Measurements from ENCODE around the gene CCNDBP1. TPM values are rescaled to one million over a fixed set of nuclear protein-coding genes. Genes with fewer than 3 reads are reported as not detected.
A peak's percentile ranks its signal among the peaks of the same experiment; 100 is the strongest.
"Not testable (repeated sequence)": the region's sequence is repeated elsewhere in the genome, so short reads cannot be mapped to it uniquely, and the experiment has no call there.

CCNDBP1 gene
- total and polyA plus RNA-seq, 11 donors = 29.3 to 70.1 (median 59.0) TPM

GRCh38 chr15:43196760-43197548, 11.8 kb downstream of the CCNDBP1 start:
- peak overlapping the region in 3 of 12 donors; percentile 28 to 44 (median 43) for H3K27ac ChIP-seq
- DNase-seq (no peak), ATAC-seq (peak; percentile 41 to 61 (median 57))
- H3K9me3 ChIP-seq = peaks cover 0 to 10% (median 0%) of the 10 kb centered on the region in 12 donors
- no peak for TF ChIP-seq POLR2A (IDR thresholded peaks at IDR 0.05)
- no peak for TF ChIP-seq CTCF (IDR thresholded peaks at IDR 0.05)
- WGBS, 4 donors = 59 to 72% (median 65%) methylated on average over 10 of the region's 10 CpGs
- H3K27me3 ChIP-seq = no peaks in the 10 kb centered on the region
- H3K36me3 ChIP-seq = peaks cover 0 to 67% (median 57%) of the 10 kb centered on the region in 9 donors
- intact Hi-C loops (cut with DNase I) = no loop called here
- no peak overlapping the region for H3K4me3 ChIP-seq
- peaks cover 0 to 24% (median 0%) of the 10 kb centered on the region in 12 donors for H3K4me1 ChIP-seq

GRCh38 chr15:43197773-43198172, 12.6 kb downstream of the CCNDBP1 start:
- intact Hi-C loops (cut with DNase I); H3K4me3 ChIP-seq; H3K9me3 ChIP-seq; ATAC-seq; H3K27ac ChIP-seq; H3K27me3 ChIP-seq; DNase-seq: not testable (repeated sequence)
- 75 to 86% (median 80%) methylated on average over 3 of the region's 3 CpGs for WGBS, 4 donors
- Histone ChIP-seq H3K36me3 (peaks cover 0 to 59% (median 49%) of the 10 kb centered on the region in 9 donors), H3K4me1 (peaks cover 0 to 24% (median 0%) of the 10 kb centered on the region in 12 donors)

GRCh38 chr15:43198556-43198955, 13.4 kb downstream of the CCNDBP1 start:
- H3K27me3 ChIP-seq; intact Hi-C loops (cut with DNase I); H3K4me3 ChIP-seq; H3K27ac ChIP-seq; DNase-seq; ATAC-seq; H3K9me3 ChIP-seq: not testable (repeated sequence)
- WGBS, 4 donors = 97 to 98% (median 97%) methylated on average over 4 of the region's 4 CpGs
- Histone ChIP-seq H3K36me3 (peaks cover 0 to 51% (median 41%) of the 10 kb centered on the region in 9 donors), H3K4me1 (peaks cover 0 to 20% (median 0%) of the 10 kb centered on the region in 12 donors)

- H3K27ac ChIP-seq = no peak overlapping the region
- H3K4me1 ChIP-seq = peaks cover 0 to 19% (median under 1%) of the 10 kb centered on the region in 12 donors
- TF ChIP-seq CTCF (IDR thresholded peaks at IDR 0.05) (no peak), POLR2A (IDR thresholded peaks at IDR 0.05) (no peak)
- 95 to 100% (median 97%) methylated on average over 3 of the region's 3 CpGs for WGBS, 4 donors
- DNase-seq (no peak), ATAC-seq (no peak)
- intact Hi-C loops (cut with DNase I) = no loop called here
- H3K9me3 ChIP-seq = peaks cover 0 to 10% (median 0%) of the 10 kb centered on the region in 12 donors
- H3K27me3 ChIP-seq = no peaks in the 10 kb centered on the region
- H3K36me3 ChIP-seq = peaks cover 0 to 47% (median 36%) of the 10 kb centered on the region in 9 donors
- no peak overlapping the region for H3K4me3 ChIP-seq
These were observed 13.8 kb downstream of the CCNDBP1 start for GRCh38 chr15:43198992-43199391.

- peaks cover 0 to 23% (median 0%) of the 10 kb centered on the region in 12 donors for H3K4me1 ChIP-seq
- no peak for TF ChIP-seq CTCF (IDR thresholded peaks at IDR 0.05)
- no peak for TF ChIP-seq POLR2A (IDR thresholded peaks at IDR 0.05)
- H3K27me3 ChIP-seq = no peaks in the 10 kb centered on the region
- peaks cover 0 to 10% (median 0%) of the 10 kb centered on the region in 12 donors for H3K9me3 ChIP-seq
- WGBS, 4 donors = 84 to 93% (median 87%) methylated on average over 3 of the region's 3 CpGs
- peaks cover 0 to 36% (median 26%) of the 10 kb centered on the region in 9 donors for H3K36me3 ChIP-seq
- no peak overlapping the region for H3K4me3 ChIP-seq
- no peak for DNase-seq
- ATAC-seq = no peak
- H3K27ac ChIP-seq = no peak overlapping the region
- intact Hi-C loops (cut with DNase I) = no loop called here
These were observed 14.8 kb downstream of the CCNDBP1 start for GRCh38 chr15:43199945-43200488.

Measured in heart left ventricle (tissue), 16 donors.